HT1080 (cell line): Measurements from ENCODE around the gene POU2AF2. TPM values are rescaled to one million over a fixed set of nuclear protein-coding genes. Genes with fewer than 3 reads are reported as not detected.
A peak's percentile ranks its signal among the peaks of the same experiment; 100 is the strongest.
"Not testable (repeated sequence)": the region's sequence is repeated elsewhere in the genome, so short reads cannot be mapped to it uniquely, and the experiment has no call there.

Experiments
- DNase-seq: peaks from one replicate; pipeline ENCODE4 v3.0.0-alpha.2; 2015; ENCODE audit warnings: low read depth
- polyA plus RNA-seq, 2 experiments: library from polyadenylated mRNA; depleted of rRNA; stranded (reverse); fragments of >200 nt; gene quantifications; 2 replicates each; pipeline ENCODE4 v1.2.3, GENCODE V29; 2015
- total RNA-seq: library from RNA; depleted of rRNA; stranded (reverse); fragments of >200 nt; shearing (Covaris generic); gene quantifications from 2 replicates; pipeline ENCODE4 v1.2.3, GENCODE V29; 2014; rRNA removed

The POU2AF2 gene, protein sequence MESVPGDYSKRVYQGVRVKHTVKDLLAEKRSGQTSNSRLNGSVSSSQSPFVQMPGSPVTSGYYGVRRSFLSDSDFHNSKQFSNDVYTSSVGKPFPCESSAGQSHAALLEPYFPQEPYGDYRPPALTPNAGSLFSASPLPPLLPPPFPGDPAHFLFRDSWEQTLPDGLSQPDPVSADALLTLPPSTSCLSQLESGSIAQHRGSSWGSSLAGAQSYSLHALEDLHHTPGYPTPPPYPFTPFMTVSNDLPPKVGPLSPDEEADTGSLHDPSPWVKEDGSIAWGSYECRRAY
- total RNA-seq: not detected in 2 replicates
- not detected in 2 replicates for polyA plus RNA-seq (2015; cell fraction: cytosol; rRNA removed)
- not detected in 2 replicates for polyA plus RNA-seq (2015; cell fraction: nucleus; rRNA removed)

DNA sequence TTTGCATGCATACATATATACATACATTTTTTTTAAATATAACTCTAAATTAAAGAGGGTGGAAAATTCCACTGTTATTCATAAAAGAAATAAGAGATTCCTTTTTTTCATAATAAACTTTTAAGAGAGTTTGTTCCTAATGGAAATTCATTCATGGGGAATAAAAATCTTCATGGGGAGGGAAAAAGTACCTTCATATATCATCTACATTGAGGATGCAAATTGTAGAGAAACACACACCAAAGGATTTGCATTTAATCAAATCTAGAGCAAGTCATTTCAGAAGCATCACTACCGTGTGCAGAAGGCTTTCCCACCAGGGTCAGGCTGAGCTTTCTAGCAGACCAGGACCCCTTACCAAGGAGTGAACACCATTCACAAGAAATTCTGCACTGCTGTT lies at the start of gene POU2AF2:
POU2AF2 (plus strand) TSS at position 301 of the 400 bp plus-strand sequence. CDS start 129 bp downstream, outside the sequence.
- DNase-seq: no peak

DNA sequence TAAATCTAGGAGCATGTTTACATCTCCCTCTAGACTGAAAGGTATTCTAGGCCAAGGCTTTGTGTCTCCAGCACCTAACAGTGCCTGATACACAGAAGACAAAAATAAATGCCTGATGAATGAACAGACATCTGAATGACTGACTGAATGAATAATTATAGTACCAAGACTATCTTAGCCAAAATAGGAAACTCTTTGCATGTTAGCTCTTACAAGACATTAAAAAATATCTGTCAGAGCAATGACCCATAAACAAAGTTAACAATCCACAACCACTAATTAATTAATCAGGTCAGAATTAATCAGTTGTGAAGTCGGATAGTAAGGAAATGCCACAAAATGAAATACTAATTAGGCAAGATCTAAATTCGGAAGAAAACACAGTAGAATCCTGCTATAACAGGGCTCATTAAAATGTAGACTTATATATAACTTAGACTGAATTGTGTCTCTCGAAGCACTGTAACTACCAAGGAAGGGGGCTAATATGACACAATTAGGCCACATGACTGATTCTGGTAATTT lies 45.5 kb upstream of the POU2AF2 start:
- DNase-seq: no peak

DNA sequence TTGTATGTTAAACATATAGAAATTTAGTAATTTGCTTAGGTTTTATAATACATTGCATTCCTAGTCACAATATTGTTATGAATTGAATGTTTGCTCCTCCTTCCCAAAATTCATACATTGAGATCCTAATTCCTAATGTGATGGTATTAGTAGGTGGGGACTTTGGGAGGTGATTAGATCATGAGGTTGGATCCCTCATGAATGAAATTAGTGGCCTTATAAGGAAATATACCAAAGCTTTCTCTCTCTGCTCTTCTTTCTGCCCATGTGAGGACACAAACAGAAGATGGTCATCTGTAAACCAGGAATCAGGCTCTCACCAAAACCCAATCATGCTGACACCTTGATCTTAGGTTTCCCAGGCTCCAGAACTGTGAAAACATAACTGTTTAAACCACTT lies 41.3 kb upstream of the POU2AF2 start:
- DNase-seq: no peak

- no peak for DNase-seq
These were observed 39.7 kb upstream of the POU2AF2 start for GRCh38 chr11:111205632-111206385.

DNA sequence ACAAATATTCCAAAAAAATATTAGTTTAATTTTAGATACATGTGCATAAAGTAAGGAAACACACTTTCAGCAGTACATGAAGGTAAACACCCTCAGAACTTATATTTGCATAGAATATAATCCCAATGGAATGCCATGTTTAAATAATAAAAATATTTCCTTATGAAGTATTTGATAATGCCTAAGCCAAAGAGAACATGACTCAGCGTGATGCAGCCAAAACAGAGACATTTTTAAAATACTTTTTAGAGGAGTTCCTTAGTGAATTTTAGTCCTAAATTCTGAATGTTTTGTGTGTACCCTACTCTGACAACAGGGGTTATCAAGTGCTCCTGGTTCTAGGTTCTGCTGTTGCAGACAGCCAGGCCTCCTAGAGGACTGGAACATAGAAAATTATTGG lies 39.1 kb upstream of the POU2AF2 start:
- no peak for DNase-seq

- DNase-seq: no peak
These were observed 38.3 kb upstream of the POU2AF2 start for GRCh38 chr11:111207213-111207612.

DNA sequence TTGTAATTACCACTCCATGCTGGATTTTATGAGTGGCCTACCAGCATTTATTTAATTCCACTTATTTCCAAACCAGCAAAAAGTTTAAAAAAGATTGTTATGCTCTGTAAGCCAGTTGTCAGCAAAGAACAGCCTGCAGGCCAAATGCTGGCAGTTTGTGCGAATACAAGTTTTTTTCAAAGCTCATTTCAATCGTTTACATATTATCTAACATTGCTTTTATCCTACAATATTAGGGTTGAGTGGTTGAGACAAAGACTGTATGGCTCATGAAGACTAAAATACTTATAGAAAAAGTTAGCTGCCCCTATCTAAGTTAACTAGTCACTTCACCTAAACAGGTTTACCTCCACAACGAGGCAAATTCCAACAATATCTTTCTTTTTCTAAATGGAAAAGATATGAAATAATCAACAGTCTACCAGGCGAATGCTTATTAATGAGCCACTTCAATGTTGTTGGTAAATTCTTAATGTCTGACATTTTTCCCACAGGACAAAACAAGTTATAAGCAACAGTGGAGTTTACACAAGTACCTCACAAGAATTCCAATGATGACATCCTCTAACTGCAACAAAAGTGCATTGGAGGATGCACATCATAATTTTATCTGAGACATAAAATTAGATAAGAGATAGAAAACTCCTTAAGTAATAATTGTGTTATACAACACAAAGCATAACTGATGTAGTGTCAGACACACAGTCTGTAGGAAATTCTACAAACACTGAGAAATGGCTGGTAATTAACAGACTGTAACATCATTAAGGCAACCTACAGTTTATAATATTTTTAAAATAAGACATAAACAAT lies 35.8 kb upstream of the POU2AF2 start:
- DNase-seq: no peak

DNA sequence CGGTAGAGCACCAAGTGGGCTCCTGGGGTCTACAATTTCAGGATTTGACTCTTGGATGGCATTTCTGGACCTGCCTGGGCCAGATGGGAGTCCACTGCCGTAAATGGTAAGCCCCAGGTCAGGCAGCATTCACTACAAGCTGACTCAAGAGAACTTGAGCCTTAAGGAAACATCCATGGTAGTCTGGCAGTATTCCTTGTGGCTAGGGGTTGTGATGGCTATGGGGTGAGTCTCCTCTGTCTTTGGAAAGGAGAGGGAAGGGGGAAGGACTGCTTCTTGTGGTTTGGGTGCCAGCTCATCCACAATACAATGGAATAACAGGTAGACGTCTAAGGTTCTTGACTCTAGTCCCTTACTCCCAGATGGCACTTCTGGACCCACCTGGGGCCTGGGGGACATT lies 32.3 kb upstream of the POU2AF2 start:
- DNase-seq: peak; percentile 16

DNA sequence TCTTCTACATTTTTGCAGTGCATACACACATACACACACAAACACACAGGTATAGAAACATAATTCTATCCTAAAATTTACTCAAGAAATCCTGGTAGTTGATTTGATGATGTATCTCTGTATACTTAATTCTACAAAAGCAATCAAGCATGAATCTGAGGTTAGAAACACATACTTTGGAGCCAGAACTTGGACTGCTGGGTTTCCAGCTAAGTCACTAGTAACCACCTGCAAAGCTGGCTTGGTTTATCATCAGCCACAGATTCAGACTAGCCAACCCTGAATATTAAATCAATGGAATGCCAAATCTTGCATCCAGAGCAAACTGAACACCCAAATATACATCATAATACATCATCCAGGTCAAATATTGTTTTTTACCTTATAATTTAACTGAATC lies 24.8 kb upstream of the POU2AF2 start:
- no peak for DNase-seq

- no peak for DNase-seq
These were observed 24.3 kb upstream of the POU2AF2 start for GRCh38 chr11:111221208-111221607.

GRCh38 chr11:111221936-111222335 lies 23.6 kb upstream of the POU2AF2 start:
- not testable (repeated sequence) for DNase-seq

GRCh38 chr11:111222821-111223455 lies 22.6 kb upstream of the POU2AF2 start:
- not testable (repeated sequence) for DNase-seq

- DNase-seq: no peak
These were observed 19.6 kb upstream of the POU2AF2 start for GRCh38 chr11:111225881-111226280.

- DNase-seq: no peak
These were observed 15.9 kb upstream of the POU2AF2 start for GRCh38 chr11:111229604-111230003.

DNA sequence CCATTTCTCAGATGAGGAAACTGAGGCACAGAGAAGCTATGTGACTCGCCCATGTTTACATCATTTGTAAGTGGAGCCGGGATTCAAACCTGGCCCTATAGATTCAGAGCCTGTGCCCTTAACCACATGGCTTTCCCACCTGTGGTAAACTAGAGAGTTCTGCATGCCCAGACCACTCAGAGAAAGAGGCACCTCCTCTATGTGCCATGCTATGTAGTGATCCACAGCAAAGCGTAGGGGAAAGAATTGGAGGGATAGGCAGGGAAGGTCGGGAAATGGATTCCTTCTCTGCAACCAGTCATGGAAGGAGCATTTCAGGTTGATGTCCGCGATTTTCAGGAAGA lies 15.4 kb upstream of the POU2AF2 start:
- DNase-seq: no peak

GRCh38 chr11:111231836-111232235 lies 13.7 kb upstream of the POU2AF2 start:
- no peak for DNase-seq

DNA sequence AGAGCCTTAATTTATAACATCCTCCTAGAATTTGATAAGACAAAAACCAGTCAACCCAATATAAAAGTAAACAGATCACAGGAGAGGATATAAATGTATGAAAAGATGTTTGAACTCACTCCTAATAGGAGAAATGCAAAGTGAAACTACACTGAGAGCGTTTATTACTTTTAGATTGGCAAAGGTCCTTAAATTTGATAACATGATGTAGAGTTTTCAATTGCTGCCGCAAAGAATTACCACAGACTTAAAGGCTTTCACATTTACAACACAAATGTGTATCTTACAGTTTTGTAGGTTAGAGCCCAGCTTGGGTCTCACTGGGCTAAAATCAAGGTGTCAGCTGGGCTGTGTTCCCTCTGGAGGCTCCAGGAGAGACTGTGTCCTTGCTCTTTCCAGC lies 9.1 kb upstream of the POU2AF2 start:
- DNase-seq: no peak

- DNase-seq: no peak
These were observed 7.6 kb upstream of the POU2AF2 start for GRCh38 chr11:111237926-111238325.

DNA sequence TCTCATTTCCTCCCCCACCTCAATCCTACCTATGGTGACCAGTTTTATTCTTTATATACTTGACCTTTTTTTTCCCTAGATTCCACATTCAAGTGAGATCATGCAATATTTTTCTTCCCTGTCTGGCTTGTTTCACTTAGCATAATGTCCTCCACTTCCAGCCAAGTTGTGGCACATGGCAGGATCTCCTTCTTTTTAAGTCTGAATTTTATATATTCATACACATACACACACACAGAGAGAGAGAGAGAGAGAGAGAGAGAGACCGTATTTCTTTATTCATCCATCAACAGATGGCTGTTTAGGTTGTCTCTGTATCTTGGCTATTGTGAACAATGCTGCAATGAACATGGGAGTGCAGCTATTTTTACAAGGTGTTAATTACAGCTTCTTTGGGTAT lies 1.4 kb downstream of the POU2AF2 start:
- DNase-seq: no peak

DNA sequence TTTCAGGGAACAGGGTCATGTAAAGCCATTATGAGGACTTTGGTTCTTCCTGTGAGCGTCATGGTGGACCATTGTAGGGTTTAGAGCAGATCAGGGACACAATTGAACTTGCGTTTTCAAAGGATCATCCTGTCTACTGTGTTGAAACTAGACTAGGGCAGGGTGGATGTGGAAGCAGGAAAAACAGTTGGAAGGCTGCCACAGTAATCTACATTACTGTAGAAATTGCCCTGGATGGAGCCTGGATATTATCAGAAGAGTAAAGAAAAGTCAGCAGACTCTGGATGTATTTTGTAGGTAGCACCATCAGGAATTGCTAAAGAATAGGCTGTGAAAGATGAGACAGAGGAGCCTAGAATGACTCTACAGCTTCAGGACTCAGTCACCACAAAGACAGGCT lies 5.4 kb downstream of the POU2AF2 start:
- no peak for DNase-seq

DNA sequence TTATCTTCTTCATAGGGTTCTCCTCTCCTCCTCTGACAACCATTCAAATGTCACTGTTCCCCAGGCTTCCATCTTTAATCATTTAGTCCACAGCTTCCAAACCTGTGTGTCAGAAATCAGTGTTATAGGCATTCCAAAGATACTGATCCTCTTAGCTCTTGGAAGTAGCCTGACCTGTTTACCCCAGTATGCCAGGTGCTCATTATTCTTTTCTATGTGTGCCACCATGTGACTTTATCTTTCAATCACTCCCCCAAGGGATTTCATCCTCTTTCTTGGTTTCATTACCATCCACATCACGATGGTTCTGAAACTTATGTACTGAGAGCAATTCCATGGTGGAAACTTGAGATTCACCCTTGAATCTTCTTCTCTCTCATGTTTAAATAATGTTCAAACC lies 7.6 kb downstream of the POU2AF2 start:
- no peak for DNase-seq
